ENCODE data around the gene LILRB2.
"Not testable (repeated sequence)": the region's sequence is repeated elsewhere in the genome, so short reads cannot be mapped to it uniquely, and the experiment has no call there.

Gene LILRB2

DNA sequence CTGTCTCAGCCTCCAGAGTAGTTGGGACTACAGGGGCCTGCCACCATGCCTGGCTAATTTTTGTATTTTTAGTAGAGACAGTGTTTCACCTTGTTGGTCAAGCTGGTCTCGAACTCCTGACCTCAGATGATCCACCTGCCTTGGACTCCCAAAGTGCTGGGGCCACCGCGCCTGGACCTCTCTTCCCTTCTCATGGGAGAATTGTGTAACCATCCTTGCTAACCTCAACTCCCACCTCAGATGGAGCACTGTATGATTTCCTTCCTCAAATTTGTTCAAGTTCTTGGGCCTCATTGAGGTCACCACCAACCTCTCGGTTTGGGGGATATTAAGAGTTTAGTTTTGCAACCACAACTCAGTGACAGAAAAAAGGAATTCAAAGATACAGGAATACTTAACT is 21.3 kb upstream of the LILRB2 start:
- DNase-seq, result no peak

- DNase-seq, result no peak
Measured at GRCh38 chr19:54299515-54299914, 18.6 kb upstream of the LILRB2 start.

DNA sequence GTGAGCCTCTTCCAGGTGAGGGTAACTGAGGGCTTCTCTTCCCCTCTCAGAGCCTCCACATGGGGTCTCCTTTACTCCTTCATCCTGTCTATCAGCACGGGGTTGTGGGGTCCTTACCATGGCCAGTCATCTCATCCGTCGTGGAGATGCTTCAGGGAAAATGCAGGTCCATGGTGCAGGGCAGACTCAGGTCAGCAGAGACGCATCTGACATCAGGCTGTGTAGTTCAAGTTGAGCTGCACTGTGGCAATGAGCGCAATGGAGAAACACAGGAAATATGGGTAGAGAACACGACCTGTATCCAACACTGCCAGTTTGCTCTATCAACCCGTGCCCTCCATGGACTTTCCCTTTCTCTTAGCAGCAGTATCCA is 18.2 kb upstream of the LILRB2 start:
- DNase-seq, result no peak

GRCh38 chr19:54298357-54299125 is 17.6 kb upstream of the LILRB2 start:
- no peak for DNase-seq

GRCh38 chr19:54297759-54298305 is 16.9 kb upstream of the LILRB2 start:
- DNase-seq, result no peak

- no peak for DNase-seq
Measured at GRCh38 chr19:54294539-54294938, 13.6 kb upstream of the LILRB2 start.

- DNase-seq, result not testable (repeated sequence)
Measured at GRCh38 chr19:54289160-54289559, 8.2 kb upstream of the LILRB2 start.

- DNase-seq, result no peak
Measured at GRCh38 chr19:54287456-54287855, 6.5 kb upstream of the LILRB2 start.

GRCh38 chr19:54286283-54286682 is 5.4 kb upstream of the LILRB2 start:
- not testable (repeated sequence) for DNase-seq

DNA sequence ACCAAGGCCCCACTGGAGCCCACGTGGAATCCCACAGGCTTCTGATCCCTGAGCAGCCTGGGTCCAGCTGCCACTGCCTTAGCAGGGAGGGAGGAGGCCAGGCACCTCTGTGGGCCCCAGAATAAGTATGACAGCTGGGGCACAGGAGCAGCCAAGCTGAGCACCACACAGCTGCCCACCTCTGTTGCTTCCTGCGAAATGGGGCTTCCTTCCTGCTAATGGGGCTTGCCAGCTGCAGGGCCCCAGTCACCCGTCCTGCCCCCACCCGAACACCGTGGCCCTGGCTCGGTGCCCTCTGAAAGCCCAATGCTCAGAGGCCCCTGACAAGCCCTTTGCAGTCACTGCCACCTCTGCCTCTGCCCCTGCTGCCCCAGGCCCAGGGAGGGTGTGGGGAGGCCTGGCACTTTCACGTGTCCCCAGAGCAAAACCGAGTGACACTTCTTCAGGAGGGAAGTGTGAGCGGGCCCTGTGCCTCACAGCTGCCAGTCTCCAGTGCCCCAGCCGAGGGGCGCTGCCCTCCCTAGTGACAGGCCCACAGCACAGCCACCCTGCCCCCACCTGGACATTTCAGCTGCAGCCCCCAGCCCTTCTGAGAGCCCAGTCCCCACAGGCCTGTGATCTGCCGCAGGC is 4.6 kb upstream of the LILRB2 start:
- not testable (repeated sequence) for DNase-seq

DNA sequence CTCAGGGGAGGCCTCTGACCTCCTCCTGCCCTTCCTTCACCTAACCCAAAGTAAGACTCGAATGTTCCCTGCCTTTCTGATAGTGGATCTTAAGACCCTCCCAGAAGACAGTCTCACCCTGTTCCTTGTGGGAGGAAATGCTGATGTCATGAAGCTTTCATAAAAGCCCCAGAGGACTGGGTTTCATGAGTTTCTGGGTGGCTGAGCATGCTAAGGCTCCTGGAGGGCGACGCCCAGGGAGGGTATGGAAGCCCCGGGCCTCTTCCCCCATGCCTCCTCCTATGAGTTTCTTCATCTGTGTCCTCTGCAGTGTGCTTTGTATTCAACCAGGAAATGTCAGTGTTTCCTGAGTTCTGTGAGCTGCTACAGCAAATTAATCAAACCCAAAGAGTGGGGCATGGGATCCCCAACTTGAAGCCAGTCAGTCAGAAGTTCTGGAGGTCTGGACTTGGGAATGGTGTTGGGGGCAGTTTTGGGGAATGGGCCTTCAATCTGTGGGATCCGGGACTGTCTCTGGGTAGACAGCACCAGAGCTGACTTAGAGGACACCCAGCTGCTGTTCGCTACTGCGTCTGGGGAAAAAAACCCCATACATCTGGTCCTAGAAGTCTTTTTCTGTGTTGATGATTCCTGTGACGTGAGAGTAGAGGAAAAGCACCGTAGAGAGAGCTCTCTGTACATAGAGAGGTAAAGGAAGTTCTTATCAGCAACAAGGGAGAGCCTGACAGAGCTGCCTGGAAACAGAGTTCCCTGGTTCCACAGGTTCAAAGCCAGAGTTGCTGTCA is 2.0 kb upstream of the LILRB2 start:
- no peak for DNase-seq

DNA sequence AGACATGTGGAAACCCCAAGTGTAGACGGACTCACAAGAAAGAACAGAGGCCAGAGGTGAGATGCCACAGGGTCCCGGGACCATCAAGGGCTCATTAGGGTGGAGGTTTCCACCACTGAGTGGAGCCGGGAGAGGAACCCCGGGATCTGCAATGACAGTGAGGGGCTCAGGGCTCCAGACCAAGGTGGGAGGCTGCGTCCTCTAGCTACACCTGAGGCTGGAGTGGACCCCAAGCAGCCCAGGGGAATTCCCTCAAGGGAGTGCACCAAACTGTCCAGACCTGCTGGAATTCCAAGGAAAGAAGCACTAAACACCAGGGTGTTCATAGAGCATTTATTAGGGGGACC is 792 bp upstream of the LILRB2 start:
- not testable (repeated sequence) for DNase-seq

- DNase-seq, result not testable (repeated sequence)
Measured at GRCh38 chr19:54280441-54280840, 469 bp downstream of the LILRB2 start.

DNA sequence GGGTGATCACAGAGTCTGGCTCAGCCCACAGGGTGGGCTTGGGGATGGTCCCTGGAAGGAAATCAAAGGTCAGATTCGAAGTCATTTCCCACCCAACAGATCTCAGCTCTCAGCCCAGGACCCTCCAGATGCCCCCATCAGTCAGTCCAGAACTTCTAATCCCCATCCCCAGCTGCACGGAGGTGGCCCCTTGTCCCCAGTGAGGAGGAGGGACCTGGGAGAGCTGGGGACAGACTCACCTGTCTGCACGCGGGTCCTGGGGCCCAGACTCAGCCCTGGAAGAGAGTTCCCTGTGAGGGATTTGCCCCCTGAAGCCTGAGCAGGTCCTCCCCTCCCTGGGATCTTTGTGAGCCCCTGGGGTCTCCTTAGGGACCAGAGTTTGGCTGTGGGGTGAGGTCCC is 885 bp downstream of the LILRB2 start:
- DNase-seq, result not testable (repeated sequence)

- DNase-seq, result no peak
Measured at GRCh38 chr19:54279406-54279962, 1.4 kb downstream of the LILRB2 start.

- DNase-seq, result not testable (repeated sequence)
Measured at GRCh38 chr19:54278571-54279195, 2.2 kb downstream of the LILRB2 start.

- not testable (repeated sequence) for DNase-seq
Measured at GRCh38 chr19:54278056-54278455, 2.9 kb downstream of the LILRB2 start.

- not testable (repeated sequence) for DNase-seq
Measured at GRCh38 chr19:54277111-54277615, 3.7 kb downstream of the LILRB2 start.

- no peak for DNase-seq
Measured at GRCh38 chr19:54275951-54276350, 5.0 kb downstream of the LILRB2 start.

- not testable (repeated sequence) for DNase-seq
Measured at GRCh38 chr19:54274516-54274915, 6.4 kb downstream of the LILRB2 start.

DNA sequence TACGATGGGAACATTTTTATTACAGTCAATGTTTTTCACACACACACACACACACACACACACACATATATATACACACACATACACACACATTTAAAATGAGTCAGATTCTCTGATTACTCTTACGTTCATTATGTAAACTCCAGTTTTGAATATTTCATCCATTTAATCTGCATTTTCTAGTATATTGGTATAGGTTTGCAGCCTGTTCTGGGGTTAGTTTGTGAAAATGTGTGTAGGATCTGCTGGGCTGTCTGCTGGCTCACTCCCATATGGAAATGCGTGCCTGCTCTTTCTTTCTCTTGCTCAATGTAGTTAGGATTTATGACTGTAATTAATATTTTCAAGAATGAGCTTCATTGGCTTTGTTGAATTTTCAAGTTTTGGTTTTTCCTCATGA is 7.1 kb downstream of the LILRB2 start:
- DNase-seq, result no peak

- DNase-seq, result not testable (repeated sequence)
Measured at GRCh38 chr19:54272181-54272580, 8.7 kb downstream of the LILRB2 start.
